Right ventricle myocardium superior (tissue), 1 donor: ENCODE measurements around the gene FXYD5. TPM values are rescaled to one million over a fixed set of nuclear protein-coding genes. Genes with fewer than 3 reads are reported as not detected.
"Not testable (repeated sequence)": the region's sequence is repeated elsewhere in the genome, so short reads cannot be mapped to it uniquely, and the experiment has no call there.

ENCODE experiments used
- ATAC-seq: fragments of 200-7000 bp; cut with Tn5 transposase; one replicate; pipeline ENCODE4 v1.9.1; 2020; ENCODE audit warnings: mild to moderate bottlenecking; ENCODE audit not compliant: poor library complexity
- DNase-seq: peaks from one replicate; pipeline ENCODE4 v3.0.0-alpha.2; 2020
- intact Hi-C: fragments of 100-400 bp; cut with DNase I; formaldehyde crosslinking; loops from one replicate; pipeline ENCODE4 v1.11.2; 2022
- total RNA-seq: library from RNA; stranded (reverse); fragmentation: NEBNext Ultra II Directional; extraction: Animal tissue kit (Norgen Biotek cat#: 25700); gene quantifications from one replicate; pipeline ENCODE4 v1.2.1, GENCODE V29; 2021
- donor health status: DM: no; HTN: yes; CAD: no; lungs with severe emphysema.

The FXYD5 gene
- total RNA-seq, 1 donor from 2014 or later: 20.9 TPM

- intact Hi-C loops: no loop called here
- peak; percentile 33 for ATAC-seq
Measured at GRCh38 chr19:35118268-35119020, 36.1 kb upstream of the FXYD5 start.

DNA sequence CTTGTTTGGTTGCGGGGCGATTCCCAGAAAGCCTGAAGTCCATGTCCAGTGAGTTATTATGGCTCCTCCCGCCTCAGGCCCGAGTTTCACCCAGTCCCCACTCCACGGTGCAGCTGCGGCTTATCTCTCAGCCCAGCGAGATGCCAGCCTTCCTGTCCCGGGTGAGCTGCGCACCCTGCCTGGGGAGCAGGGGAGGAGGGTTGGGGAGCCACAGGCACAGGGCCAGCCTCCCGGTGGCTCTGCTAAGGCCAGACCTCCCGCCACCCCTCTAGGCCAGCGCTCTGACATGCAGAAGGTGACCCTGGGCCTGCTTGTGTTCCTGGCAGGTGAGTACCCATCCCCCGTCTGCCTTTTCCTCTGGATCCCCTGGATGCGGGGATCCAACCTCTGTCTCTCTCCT is 35.4 kb upstream of the FXYD5 start:
- ATAC-seq (no peak), DNase-seq (no peak)
- intact Hi-C loops: no loop called here

More at GRCh38 chr19:35118268-35119020, 36.1 kb upstream of the FXYD5 start:
- DNase-seq: no peak

DNA sequence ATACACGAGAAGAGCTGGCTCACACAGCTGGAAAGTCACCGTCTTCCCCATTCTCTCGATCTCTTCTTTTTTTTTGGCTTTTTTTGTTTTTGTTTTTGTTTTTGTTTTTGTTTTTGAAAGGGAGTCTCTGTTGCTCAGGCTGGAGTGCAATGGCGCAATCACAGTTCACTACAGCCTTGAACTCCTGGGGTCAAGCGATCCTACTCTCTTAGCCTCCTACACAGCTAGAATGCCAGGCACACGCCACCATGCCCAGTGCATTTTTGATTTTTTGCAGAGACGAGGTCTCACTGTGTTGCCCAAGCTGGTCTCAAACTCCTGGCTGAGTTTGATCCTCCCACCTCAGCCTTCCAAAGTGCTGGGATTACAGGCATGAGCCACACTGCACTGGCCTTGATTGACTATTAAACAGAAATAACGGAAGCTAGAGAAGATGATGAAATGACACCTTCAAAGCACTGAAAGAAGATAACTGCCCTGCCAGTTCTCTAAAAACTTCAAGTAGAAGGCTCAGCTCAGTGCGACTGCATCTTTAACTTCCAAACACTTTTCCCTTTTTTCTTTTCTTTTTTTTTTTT is 34.9 kb upstream of the FXYD5 start:
- intact Hi-C loops: no loop called here
- ATAC-seq (no peak), DNase-seq (no peak)

DNA sequence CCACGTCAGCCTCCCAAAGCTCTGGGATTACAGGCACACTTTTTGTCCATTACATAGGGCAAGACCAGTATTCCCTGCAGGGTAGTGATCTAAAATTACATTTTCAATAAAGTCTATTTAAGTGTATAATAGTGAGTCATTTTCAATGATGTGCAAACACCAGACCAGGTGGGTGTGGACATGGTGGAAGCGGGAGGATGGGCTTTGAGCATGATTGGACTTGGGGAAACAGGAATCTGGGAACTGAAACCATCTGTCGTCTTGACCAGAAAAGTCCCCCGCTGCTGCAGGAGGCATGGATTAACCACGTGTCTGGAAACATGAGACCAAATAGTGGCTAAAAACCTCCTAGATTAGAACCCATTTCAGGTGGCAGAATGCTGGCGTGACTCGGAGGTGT is 34.0 kb upstream of the FXYD5 start:
- intact Hi-C loops: no loop called here
- DNase-seq (no peak), ATAC-seq (no peak)

GRCh38 chr19:35120898-35121297 is 33.6 kb upstream of the FXYD5 start:
- intact Hi-C loops: no loop called here
- no peak for DNase-seq
- ATAC-seq: no peak

DNA sequence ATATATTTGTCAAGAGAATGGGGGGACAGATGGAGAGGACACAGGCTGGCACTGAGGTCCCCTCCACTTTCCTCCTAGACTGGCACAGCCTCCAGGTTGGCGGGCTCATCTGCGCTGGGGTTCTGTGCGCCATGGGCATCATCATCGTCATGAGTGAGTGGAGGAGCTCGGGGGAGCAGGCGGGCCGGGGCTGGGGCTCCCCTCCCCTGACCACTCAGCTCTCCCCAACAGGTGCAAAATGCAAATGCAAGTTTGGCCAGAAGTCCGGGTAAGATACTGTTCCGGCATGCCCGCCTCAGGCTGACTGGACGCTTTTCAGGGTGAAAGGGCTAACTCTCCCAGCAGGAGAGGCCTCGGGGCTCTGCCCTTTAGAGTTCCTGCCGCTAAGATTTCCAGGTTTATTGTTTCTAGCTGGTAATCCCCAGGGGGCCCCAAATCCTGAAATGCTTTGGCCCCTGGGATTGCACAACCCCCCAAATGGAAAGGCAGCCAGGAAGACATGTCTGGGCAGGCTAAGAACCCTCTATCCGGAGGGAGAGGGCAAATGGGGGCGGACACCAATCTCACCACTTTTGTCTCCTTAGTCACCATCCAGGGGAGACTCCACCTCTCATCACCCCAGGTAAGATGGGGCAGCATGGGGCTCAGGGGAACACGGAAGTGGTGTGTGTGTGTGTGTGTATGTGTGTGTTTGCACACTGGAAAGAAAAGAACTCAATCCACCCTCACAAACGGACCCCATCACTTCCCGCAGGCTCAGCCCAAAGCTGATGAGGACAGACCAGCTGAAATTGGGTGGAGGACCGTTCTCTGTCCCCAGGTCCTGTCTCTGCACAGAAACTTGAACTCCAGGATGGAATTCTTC is 31.6 kb upstream of the FXYD5 start:
- no peak for ATAC-seq
- DNase-seq: no peak
- intact Hi-C loops: no loop called here

DNA sequence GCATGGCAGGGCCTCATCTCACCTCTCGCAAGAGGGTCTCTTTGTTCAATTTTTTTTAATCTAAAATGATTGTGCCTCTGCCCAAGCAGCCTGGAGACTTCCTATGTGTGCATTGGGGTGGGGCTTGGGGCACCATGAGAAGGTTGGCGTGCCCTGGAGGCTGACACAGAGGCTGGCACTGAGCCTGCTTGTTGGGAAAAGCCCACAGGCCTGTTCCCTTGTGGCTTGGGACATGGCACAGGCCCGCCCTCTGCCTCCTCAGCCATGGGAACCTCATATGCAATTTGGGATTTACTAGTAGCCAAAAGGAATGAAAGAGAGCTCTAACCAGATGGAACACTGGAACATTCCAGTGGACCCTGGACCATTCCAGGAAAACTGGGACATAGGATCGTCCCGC is 31.0 kb upstream of the FXYD5 start:
- peak; percentile 7 for ATAC-seq

GRCh38 chr19:35124098-35125060 is 30.2 kb upstream of the FXYD5 start:
- intact Hi-C loops: no loop called here
- ATAC-seq: peak; percentile 97
- peak; percentile 95 for DNase-seq

More for the DNA sequence above, 31.0 kb upstream of the FXYD5 start:
- intact Hi-C loops: no loop called here
- DNase-seq: peak; percentile 76

GRCh38 chr19:35125270-35125717 is 29.2 kb upstream of the FXYD5 start:
- intact Hi-C loops: no loop called here
- ATAC-seq (no peak), DNase-seq (no peak)

DNA sequence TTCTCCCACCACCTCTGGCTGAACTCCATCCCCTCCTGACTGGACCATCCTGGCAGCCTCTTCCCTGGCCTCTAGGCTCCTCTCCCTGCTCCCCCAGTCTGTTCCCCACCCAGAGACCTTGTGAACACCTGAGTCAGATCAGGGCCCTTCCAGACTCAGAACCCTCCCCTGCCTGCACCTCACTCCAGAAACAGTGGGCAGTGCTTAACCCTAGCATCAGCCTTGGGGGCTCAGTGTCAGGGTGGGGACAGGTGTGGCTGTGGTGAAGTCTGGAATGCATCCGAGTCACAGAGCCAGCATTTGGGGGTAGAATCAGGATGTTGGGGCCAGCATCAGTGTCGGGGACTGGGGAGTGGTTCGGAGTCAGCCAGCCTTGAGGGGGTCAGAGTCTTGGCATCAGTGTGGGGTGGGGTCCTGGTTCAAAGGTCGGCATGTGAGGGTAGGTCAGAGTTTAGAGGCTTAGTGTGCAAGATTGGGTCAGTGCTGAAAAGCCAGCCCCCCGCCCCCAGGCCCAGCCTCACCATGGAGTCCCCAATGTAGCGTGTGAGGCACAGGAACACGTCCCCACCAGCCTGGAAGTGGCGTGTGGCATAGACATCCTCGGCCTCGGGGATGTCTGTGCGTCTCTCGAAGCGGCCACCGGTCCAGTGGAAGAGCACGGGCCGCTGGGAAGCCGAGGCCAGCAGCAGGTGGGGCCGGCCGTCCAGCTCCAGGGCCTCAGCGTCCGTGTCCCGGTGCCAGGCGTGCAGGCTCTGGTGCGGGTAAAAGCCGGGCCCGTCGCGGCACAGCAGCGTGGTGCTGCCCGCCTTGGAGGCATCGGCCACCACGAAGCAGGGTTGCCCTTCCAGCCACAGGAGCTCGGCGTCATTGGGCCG is 28.5 kb upstream of the FXYD5 start:
- DNase-seq (no peak), ATAC-seq (no peak)
- intact Hi-C loops: no loop called here

DNA sequence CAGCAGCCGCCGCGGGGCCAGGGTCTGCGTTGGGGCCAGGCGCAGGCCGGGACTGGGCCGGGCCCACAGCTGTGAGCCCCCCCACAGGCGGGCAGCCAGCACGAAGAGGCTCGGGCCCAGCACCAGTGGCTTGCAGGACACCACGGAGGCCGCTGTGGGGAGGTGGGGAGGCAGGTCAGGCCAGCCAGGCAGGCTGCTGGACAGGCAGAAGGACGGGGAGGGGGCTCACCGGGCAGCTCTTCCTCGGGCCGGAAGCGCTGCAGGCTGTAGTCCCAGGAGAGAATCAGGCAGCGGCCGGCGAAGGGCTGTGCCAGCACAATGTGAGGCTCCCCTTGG is 27.9 kb upstream of the FXYD5 start:
- no peak for ATAC-seq
- intact Hi-C loops: no loop called here
- peak; percentile 55 for DNase-seq

GRCh38 chr19:35127871-35128270 is 26.7 kb upstream of the FXYD5 start:
- DNase-seq (no peak), ATAC-seq (no peak)
- intact Hi-C loops: no loop called here

GRCh38 chr19:35128398-35129057 is 26.0 kb upstream of the FXYD5 start:
- ATAC-seq (no peak), DNase-seq (no peak)
- intact Hi-C loops: no loop called here

GRCh38 chr19:35129724-35130274 is 24.7 kb upstream of the FXYD5 start:
- intact Hi-C loops, DNase-seq, ATAC-seq: not testable (repeated sequence)

DNA sequence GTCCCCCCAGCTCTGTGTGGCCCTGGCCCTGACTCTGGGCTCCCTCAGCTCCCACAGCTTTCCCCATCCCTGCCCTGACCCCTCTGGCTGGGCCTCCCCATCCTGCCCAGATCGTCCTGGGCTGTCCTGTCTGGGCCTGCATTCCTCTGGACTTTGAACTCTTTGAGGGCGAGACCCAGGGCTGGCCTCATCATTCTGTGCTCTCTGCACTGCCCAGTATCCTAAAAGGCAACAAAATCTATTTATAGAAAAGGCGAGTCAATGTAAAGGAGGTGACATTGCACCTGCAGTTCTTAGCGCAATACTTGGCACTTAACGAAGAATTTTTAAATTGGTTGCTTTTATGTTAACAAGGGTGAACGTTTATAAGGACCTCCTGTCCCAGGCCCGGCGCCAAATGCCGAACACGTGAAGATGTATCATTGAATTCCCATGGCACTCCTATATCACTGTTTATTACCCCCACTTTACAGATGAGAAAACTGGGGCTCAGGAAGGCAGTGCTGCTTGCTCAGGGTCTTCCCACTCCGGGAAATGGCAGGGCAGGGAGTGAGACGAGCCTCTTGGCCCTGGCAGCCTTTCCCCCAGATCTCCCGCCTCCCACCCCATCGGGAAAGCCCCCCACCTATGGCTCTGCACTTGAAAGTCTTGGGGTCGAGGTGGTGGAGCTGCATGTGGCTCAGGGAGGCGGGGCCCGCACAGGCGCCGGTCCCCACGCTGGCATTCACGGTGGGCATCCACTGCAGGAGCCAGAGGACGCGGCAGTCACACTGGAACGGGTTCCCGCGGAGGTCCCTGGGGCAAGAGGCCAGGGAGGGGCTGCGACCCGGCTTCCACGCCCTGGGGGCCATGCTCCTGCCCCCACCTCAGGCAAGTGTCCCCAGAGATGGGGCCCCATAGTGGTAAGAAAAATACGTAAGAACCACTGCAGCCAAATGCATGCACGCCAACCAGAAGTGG is 23.5 kb upstream of the FXYD5 start:
- DNase-seq (no peak), ATAC-seq (no peak)
- intact Hi-C loops: no loop called here

DNA sequence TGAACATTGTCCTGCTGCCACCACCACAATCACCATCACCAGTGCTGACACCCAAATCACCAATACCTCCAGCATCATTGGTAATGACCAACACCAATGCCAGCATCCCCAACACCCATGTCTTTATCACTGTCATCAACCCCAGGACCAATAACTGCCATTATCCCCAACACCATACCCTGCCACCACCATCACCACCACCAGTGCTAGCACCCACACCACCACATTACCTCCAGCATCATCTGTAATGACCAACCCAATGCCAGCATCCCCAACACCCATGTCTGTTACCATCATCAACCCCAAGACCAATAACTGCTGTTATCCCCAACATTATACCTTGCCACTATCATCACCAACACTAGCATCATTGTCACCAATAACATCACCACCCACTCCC is 22.3 kb upstream of the FXYD5 start:
- ATAC-seq (no peak), DNase-seq (no peak)
- intact Hi-C loops: no loop called here
